Ectodermal cell (in vitro differentiated cells): ENCODE data around the gene BACH2.
A peak's percentile ranks its signal among the peaks of the same experiment; 100 is the strongest.

Source experiments
- H3K27ac ChIP-seq: 2 replicates; pipeline ENCODE4 v1.7.0; 2013; ENCODE audit warnings: mild to moderate bottlenecking, low read depth, low read length; ENCODE audit not compliant: insufficient read depth, poor library complexity, severe bottlenecking
- H3K27me3 ChIP-seq: 2 replicates; pipeline ENCODE4 v1.7.0; 2013; ENCODE audit warnings: mild to moderate bottlenecking, low read length; ENCODE audit not compliant: insufficient read depth, control insufficient read depth, poor library complexity, severe bottlenecking
- H3K36me3 ChIP-seq: one replicate; pipeline ENCODE4 v1.7.0; 2013; ENCODE audit warnings: low read length; ENCODE audit not compliant: control insufficient read depth, insufficient read depth
- H3K4me1 ChIP-seq: one replicate; pipeline ENCODE4 v1.7.0; 2013; ENCODE audit warnings: low read length; ENCODE audit not compliant: control insufficient read depth, insufficient read depth
- H3K4me3 ChIP-seq: 2 replicates; pipeline ENCODE4 v1.7.0; 2013; ENCODE audit warnings: low read depth, low read length, control low read depth; ENCODE audit not compliant: insufficient read depth
- H3K9me3 ChIP-seq: 2 replicates; pipeline ENCODE4 v1.7.0; 2013; ENCODE audit warnings: mild to moderate bottlenecking, low read length, moderate library complexity; ENCODE audit not compliant: control insufficient read depth
- WGBS, 2 experiments: methylation state at CpG; one replicate each; pipeline ENCODE4 v1.1.7; 2013; ENCODE audit warnings: missing lambda C conversion rate in 2 of 2; 5-methylcytosine and 5-hydroxymethylcytosine counted together

Gene BACH2

GRCh38 chr6:90294008-90294511 is 2.6 kb downstream of the BACH2 start:
- Histone ChIP-seq H3K27ac (no peak overlapping the region), H3K4me1 (peaks cover 19% of the 10 kb centered on the region), H3K4me3 (peak overlapping the region; percentile 65), H3K36me3 (no peaks in the 10 kb centered on the region), H3K9me3 (no peaks in the 10 kb centered on the region), H3K27me3 (peaks cover 31% of the 10 kb centered on the region)
- 76 to 77% methylated on average over 4 to 5 of the region's 5 CpGs for WGBS, 2 experiments

GRCh38 chr6:90293319-90293953 is 3.2 kb downstream of the BACH2 start:
- H3K4me3 ChIP-seq, result no peak overlapping the region
- peaks cover 25% of the 10 kb centered on the region for H3K4me1 ChIP-seq
- no peaks in the 10 kb centered on the region for H3K9me3 ChIP-seq
- WGBS, 2 experiments, result 69 to 80% methylated on average over 3 of the region's 3 CpGs
- H3K27ac ChIP-seq, result no peak overlapping the region
- H3K27me3 ChIP-seq, result peaks cover 31% of the 10 kb centered on the region
- no peaks in the 10 kb centered on the region for H3K36me3 ChIP-seq

GRCh38 chr6:90291565-90291964 is 5.1 kb downstream of the BACH2 start:
- Histone ChIP-seq H3K4me3 (no peak overlapping the region), H3K9me3 (no peaks in the 10 kb centered on the region), H3K27ac (no peak overlapping the region), H3K27me3 (peaks cover 31% of the 10 kb centered on the region), H3K36me3 (no peaks in the 10 kb centered on the region), H3K4me1 (peaks cover 20% of the 10 kb centered on the region)
- WGBS, 2 experiments, result 91 to 98% methylated on average over 4 of the region's 4 CpGs

GRCh38 chr6:90290811-90291420 is 5.7 kb downstream of the BACH2 start:
- Histone ChIP-seq H3K27me3 (peaks cover 30% of the 10 kb centered on the region), H3K4me3 (no peak overlapping the region), H3K36me3 (no peaks in the 10 kb centered on the region), H3K9me3 (no peaks in the 10 kb centered on the region), H3K27ac (no peak overlapping the region), H3K4me1 (peaks cover 25% of the 10 kb centered on the region)
- 86 to 88% methylated on average over 5 of the region's 5 CpGs for WGBS, 2 experiments

GRCh38 chr6:90289902-90290301 is 6.7 kb downstream of the BACH2 start:
- no peaks in the 10 kb centered on the region for H3K9me3 ChIP-seq
- no peak overlapping the region for H3K27ac ChIP-seq
- H3K4me1 ChIP-seq, result peaks cover 35% of the 10 kb centered on the region
- H3K27me3 ChIP-seq, result peaks cover 20% of the 10 kb centered on the region
- H3K4me3 ChIP-seq, result no peak overlapping the region
- H3K36me3 ChIP-seq, result no peaks in the 10 kb centered on the region
- WGBS, 2 experiments, result 95 to 96% methylated on average over 1 of the region's 1 CpG

- Histone ChIP-seq H3K4me3 (no peak overlapping the region), H3K27ac (no peak overlapping the region), H3K9me3 (no peaks in the 10 kb centered on the region), H3K27me3 (peaks cover 5% of the 10 kb centered on the region), H3K4me1 (peaks cover 45% of the 10 kb centered on the region), H3K36me3 (no peaks in the 10 kb centered on the region)
- 50 to 58% methylated on average over 1 of the region's 1 CpG for WGBS, 2 experiments
Observed at GRCh38 chr6:90288404-90288803, 8.2 kb downstream of the BACH2 start.

- Histone ChIP-seq H3K4me3 (no peak overlapping the region), H3K27ac (no peak overlapping the region), H3K27me3 (no peaks in the 10 kb centered on the region), H3K9me3 (no peaks in the 10 kb centered on the region), H3K4me1 (peaks cover 45% of the 10 kb centered on the region), H3K36me3 (no peaks in the 10 kb centered on the region)
- WGBS, 2 experiments, result 19 to 27% methylated on average over 2 of the region's 4 CpGs
Observed at GRCh38 chr6:90286884-90287488, 9.7 kb downstream of the BACH2 start.

GRCh38 chr6:90285611-90286381 is 10.8 kb downstream of the BACH2 start:
- Histone ChIP-seq H3K27ac (no peak overlapping the region), H3K36me3 (no peaks in the 10 kb centered on the region), H3K4me1 (peaks cover 40% of the 10 kb centered on the region), H3K9me3 (no peaks in the 10 kb centered on the region), H3K4me3 (no peak overlapping the region), H3K27me3 (no peaks in the 10 kb centered on the region)
- 35 to 43% methylated on average over 9 of the region's 9 CpGs for WGBS, 2 experiments

GRCh38 chr6:90285042-90285481 is 11.6 kb downstream of the BACH2 start:
- 50 to 52% methylated on average over 4 of the region's 4 CpGs for WGBS, 2 experiments
- Histone ChIP-seq H3K27ac (no peak overlapping the region), H3K9me3 (no peaks in the 10 kb centered on the region), H3K4me1 (peaks cover 37% of the 10 kb centered on the region), H3K27me3 (no peaks in the 10 kb centered on the region), H3K4me3 (peak overlapping the region; percentile 4), H3K36me3 (no peaks in the 10 kb centered on the region)
